Neural cell (in vitro differentiated cells): ENCODE measurements around the gene NHERF2.

Source experiments
- EP300 ChIP-seq: fragments of 450-650 bp; conservative IDR thresholded peaks from 2 replicates; pipeline ENCODE4 v1.6.1; 2014; ENCODE audit warnings: antibody characterized with exemption, mild to moderate bottlenecking, moderate library complexity; ENCODE audit not compliant: poor library complexity, severe bottlenecking
- EZH2 ChIP-seq: fragments of 200-600, 300-800 bp; shearing (Covaris generic), sonication (generic); IDR thresholded peaks from 2 replicates; pipeline ENCODE4 v1.6.1; 2014; ENCODE audit warnings: antibody characterized with exemption, low read length, borderline replicate concordance, mild to moderate bottlenecking; ENCODE audit not compliant: insufficient read depth, poor library complexity, severe bottlenecking
- RAD21 ChIP-seq: fragments of 450-650 bp; conservative IDR thresholded peaks from 2 replicates; pipeline ENCODE4 v1.6.1; 2014; ENCODE audit warnings: antibody characterized with exemption, mild to moderate bottlenecking, moderate library complexity
- TAF1 ChIP-seq: IDR thresholded peaks from 2 replicates; pipeline ENCODE4 v1.6.1; 2012; ENCODE audit warnings: low read depth
- TF ChIP-seq, protein P1 (sequence below): fragments of 450-650 bp; IDR thresholded peaks from 2 replicates; pipeline ENCODE4 v1.5.1; 2014; ENCODE audit warnings: antibody characterized with exemption, mild to moderate bottlenecking, moderate library complexity; ENCODE audit not compliant: poor library complexity, severe bottlenecking

DNA sequence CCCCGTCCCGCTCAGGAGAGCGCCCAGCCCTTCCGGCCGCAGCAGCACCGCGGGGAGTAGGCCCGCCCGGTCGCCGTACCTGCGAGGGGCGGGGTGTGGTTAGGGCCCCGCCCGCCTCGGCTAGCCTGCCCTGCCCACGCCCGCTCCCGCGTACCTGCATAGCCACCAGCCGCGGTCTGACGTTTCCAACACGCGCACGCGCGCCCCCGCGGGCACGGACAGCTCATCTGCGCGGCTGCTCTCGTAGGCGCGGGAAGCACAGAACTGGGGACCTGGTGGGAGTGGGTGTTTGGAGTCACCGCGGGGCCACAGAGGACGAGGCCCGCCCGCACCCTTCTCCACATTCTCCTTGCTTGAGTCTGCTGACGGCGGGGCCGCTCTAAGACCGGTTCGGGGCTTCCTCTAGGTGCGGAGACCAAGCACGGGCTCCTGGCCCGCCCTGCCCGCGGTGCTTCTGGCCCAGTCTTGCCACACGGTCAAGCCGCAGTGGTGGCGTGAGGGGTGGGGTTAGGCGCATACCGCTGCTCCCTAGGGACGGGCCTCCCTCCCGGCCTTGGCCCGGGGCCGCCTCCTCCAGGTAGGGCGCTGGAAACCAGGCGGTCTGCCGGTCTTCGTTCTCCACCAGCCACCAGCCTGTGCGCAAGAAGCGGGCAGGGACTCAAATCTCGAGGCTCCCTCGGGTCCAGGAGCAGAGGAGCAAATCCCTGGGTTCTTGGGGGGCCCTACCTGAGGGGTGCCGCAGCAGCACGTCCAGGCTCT lies 47.3 kb upstream of the NHERF2 start:
- TF ChIP-seq EZH2 = no peak
- TF ChIP-seq, protein P1, sequence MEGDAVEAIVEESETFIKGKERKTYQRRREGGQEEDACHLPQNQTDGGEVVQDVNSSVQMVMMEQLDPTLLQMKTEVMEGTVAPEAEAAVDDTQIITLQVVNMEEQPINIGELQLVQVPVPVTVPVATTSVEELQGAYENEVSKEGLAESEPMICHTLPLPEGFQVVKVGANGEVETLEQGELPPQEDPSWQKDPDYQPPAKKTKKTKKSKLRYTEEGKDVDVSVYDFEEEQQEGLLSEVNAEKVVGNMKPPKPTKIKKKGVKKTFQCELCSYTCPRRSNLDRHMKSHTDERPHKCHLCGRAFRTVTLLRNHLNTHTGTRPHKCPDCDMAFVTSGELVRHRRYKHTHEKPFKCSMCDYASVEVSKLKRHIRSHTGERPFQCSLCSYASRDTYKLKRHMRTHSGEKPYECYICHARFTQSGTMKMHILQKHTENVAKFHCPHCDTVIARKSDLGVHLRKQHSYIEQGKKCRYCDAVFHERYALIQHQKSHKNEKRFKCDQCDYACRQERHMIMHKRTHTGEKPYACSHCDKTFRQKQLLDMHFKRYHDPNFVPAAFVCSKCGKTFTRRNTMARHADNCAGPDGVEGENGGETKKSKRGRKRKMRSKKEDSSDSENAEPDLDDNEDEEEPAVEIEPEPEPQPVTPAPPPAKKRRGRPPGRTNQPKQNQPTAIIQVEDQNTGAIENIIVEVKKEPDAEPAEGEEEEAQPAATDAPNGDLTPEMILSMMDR = no peak
- no peak for TF ChIP-seq TAF1
- no peak for TF ChIP-seq RAD21
- no peak for TF ChIP-seq EP300
